Measurements from ENCODE around the gene MAP3K13. TPM values are rescaled to one million over a fixed set of nuclear protein-coding genes. Genes with fewer than 3 reads are reported as not detected.

MAP3K13 gene
- total RNA-seq, 1 experiment from 2014 or later, result 10.6 TPM

DNA sequence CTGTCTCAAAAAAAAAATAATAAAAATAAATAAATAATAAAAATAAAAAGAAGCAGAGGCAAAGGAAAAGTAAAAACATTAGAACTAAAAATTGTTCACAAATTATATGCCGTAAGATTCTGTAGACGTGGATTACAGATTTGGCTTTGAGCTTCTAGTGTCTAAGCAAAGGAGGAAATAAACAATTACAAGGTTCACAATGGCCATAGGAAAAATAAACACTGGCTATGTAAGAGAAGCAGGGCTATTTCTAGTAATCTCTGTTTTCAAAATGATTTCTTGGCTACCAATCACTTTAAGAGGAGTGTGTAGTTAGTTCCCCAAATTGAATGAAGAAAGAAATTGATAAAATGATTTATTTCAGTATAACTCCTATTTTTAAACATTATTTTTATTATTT is 81.4 kb downstream of the MAP3K13 start:
- H3K4ac ChIP-seq (ENCODE audit: low read depth, low read length), result no peak overlapping the region
- H3K9ac ChIP-seq (ENCODE audit: extremely low read depth, insufficient read length, low read length), result no peak overlapping the region
- TF ChIP-seq, protein P1, sequence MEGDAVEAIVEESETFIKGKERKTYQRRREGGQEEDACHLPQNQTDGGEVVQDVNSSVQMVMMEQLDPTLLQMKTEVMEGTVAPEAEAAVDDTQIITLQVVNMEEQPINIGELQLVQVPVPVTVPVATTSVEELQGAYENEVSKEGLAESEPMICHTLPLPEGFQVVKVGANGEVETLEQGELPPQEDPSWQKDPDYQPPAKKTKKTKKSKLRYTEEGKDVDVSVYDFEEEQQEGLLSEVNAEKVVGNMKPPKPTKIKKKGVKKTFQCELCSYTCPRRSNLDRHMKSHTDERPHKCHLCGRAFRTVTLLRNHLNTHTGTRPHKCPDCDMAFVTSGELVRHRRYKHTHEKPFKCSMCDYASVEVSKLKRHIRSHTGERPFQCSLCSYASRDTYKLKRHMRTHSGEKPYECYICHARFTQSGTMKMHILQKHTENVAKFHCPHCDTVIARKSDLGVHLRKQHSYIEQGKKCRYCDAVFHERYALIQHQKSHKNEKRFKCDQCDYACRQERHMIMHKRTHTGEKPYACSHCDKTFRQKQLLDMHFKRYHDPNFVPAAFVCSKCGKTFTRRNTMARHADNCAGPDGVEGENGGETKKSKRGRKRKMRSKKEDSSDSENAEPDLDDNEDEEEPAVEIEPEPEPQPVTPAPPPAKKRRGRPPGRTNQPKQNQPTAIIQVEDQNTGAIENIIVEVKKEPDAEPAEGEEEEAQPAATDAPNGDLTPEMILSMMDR (conservative IDR thresholded peaks at IDR 0.05), result no peak
- no peak overlapping the region for H2BK20ac ChIP-seq (ENCODE audit: low read depth, low read length, poor library complexity, severe bottlenecking)
- no peaks in the 10 kb centered on the region for H3K9me3 ChIP-seq (ENCODE audit: control insufficient read depth, low read depth, low read length)
- H3K27me3 ChIP-seq (ENCODE audit: insufficient read depth, low read length), result no peaks in the 10 kb centered on the region
- no peak overlapping the region for H4K5ac ChIP-seq (ENCODE audit: insufficient read length, low read depth, low read length)
- no peak overlapping the region for H2BK12ac ChIP-seq (ENCODE audit: insufficient read length, low read depth, low read length)
- Mint-ChIP-seq H3K4me1 (no peaks in the 10 kb centered on the region), H3K36me3 (ENCODE audit: insufficient read depth in 1 of 3, low read depth in 3 of 3) (no peaks in the 10 kb centered on the region), H3K4me3 (no peak overlapping the region), H3K9me3 (no peaks in the 10 kb centered on the region), H3K27me3 (ENCODE audit: low read depth) (peaks cover 7% of the 10 kb centered on the region), H3K27ac (no peak overlapping the region)
- H4K8ac ChIP-seq (replicated peaks; ENCODE audit: insufficient read length, low read depth, low read length), result no peak overlapping the region
- DNase-seq, result no peak
- H3K14ac ChIP-seq (ENCODE audit: insufficient read depth, low read length), result no peak overlapping the region
- no peaks in the 10 kb centered on the region for H3K23me2 ChIP-seq (ENCODE audit: insufficient read length, low read depth, low read length, poor library complexity, severe bottlenecking)
- H3K4me2 ChIP-seq (ENCODE audit: insufficient read depth, insufficient read length, low read length), result no peak overlapping the region
- no peak overlapping the region for H2BK5ac ChIP-seq (ENCODE audit: insufficient read length, low read length)
- H3K56ac ChIP-seq (ENCODE audit: insufficient read length, low read depth, low read length), result no peak overlapping the region
- H3K27ac ChIP-seq (ENCODE audit: insufficient read length, low read depth, low read length), result no peak overlapping the region
- no peak overlapping the region for H3K18ac ChIP-seq (ENCODE audit: insufficient read length, low read depth, low read length)
- no peaks in the 10 kb centered on the region for H3K79me2 ChIP-seq (ENCODE audit: insufficient read depth, low read length)
- no peaks in the 10 kb centered on the region for H3K4me1 ChIP-seq (ENCODE audit: insufficient read depth, low read length)
- H2BK15ac ChIP-seq (ENCODE audit: low read depth, low read length), result no peak overlapping the region
- no peaks in the 10 kb centered on the region for H3K79me1 ChIP-seq (ENCODE audit: insufficient read depth, low read depth, low read length, poor library complexity, severe bottlenecking)
- no peak overlapping the region for H4K91ac ChIP-seq (ENCODE audit: insufficient read length, low read depth, low read length)
- WGBS (ENCODE audit: extremely low coverage, insufficient read length, low lambda C conversion rate), result no CpG with 5 or more reads among the region's 2 CpGs
- no peak overlapping the region for H3K23ac ChIP-seq (ENCODE audit: insufficient read length, low read depth, low read length)
- no peak overlapping the region for H3T11ph ChIP-seq (ENCODE audit: low read length)
- no peak overlapping the region for H2BK120ac ChIP-seq (ENCODE audit: low read depth, low read length, poor library complexity, severe bottlenecking)
- no peak overlapping the region for H2AFZ ChIP-seq (ENCODE audit: low read length)
- H2AK5ac ChIP-seq (ENCODE audit: insufficient read length, low read length), result no peak overlapping the region
- H4K20me1 ChIP-seq (ENCODE audit: control insufficient read depth, insufficient read depth, insufficient read length), result no peaks in the 10 kb centered on the region

Data from H9 (cell line).